Fibroblast of skin of scalp (primary cell): Measurements from ENCODE around the gene FAM76A.
"Not testable (repeated sequence)": the region's sequence is repeated elsewhere in the genome, so short reads cannot be mapped to it uniquely, and the experiment has no call there.

Experiments
- DNase-seq: peaks from one replicate; pipeline ENCODE4 v3.0.0-alpha.2; 2013

The FAM76A gene

GRCh38 chr1:27779122-27779521, 53.4 kb downstream of the FAM76A start:
- DNase-seq = no peak

DNA sequence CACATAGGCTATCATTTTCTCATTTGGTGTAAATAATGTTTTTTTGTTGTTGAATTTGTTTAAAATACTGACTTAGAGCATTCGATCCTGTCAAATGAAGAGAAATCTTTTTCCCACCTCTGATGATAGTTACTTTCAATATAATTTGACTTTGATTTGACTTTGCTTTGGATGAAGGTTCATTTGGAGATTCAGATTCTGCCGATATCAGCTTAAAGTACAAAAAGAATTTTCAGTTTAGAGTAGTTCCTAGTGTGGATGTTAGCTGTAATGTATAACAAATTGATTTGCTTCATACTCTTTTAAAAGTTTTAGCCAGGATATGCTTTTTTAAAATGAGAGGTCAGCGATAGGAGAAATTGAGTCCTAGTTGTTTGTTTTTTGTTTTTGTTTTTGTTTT, 57.2 kb downstream of the FAM76A start:
- no peak for DNase-seq

DNA sequence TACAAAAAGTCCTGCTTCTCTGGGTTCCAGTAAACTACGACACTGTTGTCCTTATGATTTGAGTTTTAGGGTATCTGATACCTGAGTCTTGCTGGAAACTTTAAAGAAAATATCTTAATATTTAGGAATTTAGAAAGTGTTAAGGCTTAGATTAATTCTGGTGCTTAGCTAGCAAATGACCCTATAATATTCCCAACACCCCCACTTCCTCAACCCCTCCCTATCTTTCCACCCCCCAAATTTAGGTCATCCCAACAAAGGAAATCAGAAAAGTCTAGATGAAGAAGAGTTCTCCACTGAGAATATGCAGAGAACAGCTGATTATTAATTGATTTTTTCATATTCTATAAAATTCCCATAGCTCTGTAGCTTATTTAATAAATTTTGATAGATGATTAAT, 58.9 kb downstream of the FAM76A start:
- no peak for DNase-seq

GRCh38 chr1:27785781-27786455, 60.2 kb downstream of the FAM76A start:
- peak; percentile 25 for DNase-seq

- DNase-seq = no peak
These were observed 62.1 kb downstream of the FAM76A start for GRCh38 chr1:27787895-27788294.

DNA sequence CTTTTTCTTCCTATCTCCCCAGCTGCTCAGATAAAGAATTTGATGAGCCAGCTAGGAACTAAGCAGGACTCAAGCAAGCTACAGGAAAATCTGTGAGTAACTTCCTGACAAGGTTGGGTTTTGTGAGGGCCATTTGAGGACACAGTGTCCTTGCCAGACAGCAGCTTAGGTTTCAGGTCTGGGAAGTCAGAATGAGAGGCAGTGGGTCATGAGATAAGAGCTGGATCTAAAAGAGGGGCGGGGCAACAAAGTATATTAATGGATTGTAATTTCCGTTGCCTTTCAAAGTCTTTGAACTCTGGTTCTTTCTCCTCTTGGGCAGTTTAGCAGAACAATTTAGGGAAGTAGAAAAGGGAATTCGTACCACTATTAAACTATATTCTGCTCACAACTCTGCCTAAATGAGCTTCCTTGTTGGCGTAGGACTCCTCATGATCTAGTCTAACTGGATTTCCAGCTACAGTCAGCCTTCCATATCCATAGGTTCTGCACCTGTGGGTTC, 63.8 kb downstream of the FAM76A start:
- no peak for DNase-seq

- not testable (repeated sequence) for DNase-seq
These were observed 64.5 kb downstream of the FAM76A start for GRCh38 chr1:27790270-27790669.

GRCh38 chr1:27795601-27796000, 69.8 kb downstream of the FAM76A start:
- no peak for DNase-seq

- no peak for DNase-seq
These were observed 79.0 kb downstream of the FAM76A start for GRCh38 chr1:27804791-27805190.

- no peak for DNase-seq
These were observed 81.0 kb downstream of the FAM76A start for GRCh38 chr1:27806758-27807157.

DNA sequence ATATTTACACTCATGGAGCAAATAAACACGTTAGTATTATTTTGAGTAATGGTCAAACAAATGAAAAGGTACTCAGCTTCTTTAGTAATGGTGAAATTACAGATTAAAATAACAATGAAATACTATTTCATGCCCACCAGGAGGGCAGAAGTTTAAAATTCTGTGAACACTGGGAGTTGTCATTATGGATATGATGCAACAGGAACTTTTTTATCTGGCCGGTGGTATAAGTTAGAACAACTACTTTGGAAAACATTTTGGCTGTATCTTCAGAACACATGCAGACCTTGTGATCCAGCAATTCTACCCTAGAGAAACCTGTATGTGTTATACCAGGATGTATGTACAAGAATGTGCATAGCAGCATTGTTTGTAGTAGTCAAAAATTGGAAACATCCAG, 81.6 kb downstream of the FAM76A start:
- no peak for DNase-seq

DNA sequence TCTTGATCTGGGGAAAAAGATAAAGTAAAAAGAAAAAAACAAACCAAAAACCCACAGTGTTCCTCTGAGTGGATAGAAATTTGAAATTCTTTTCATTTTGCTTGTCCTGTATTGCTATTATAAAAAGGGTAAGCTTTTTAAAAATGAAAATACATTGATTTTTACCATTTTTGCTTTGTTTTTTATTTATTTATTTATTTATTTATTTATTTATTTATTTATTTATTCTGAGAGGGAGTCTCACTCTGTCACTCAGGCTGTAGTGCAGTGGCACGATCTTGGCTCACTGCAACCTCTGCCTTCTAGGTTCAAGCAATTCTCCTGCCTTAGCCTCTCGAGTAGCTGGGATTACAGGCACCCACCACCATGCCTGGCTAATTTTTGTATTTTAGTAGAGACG, 82.4 kb downstream of the FAM76A start:
- DNase-seq = not testable (repeated sequence)

DNA sequence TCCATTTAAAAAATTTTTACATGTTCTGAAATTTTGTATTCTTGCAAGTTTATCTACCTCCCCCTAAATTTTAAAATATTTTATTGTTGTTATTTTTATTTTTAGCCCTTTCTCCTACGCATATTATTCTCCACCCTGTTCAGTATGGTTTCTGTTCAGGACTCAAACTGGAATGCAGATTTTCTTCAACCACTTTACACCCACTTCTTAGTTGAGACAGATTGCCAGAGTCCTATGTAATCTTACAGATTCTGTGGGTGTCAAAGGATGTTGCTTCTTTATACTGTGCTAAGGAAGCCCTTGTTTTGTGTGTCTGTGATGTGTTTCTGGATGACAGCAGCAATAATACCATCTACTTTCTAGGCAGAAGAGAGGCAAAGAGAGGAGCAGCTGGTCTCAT, 84.1 kb downstream of the FAM76A start:
- DNase-seq = no peak

- no peak for DNase-seq
These were observed 86.2 kb downstream of the FAM76A start for GRCh38 chr1:27811741-27812500.
